PFSK-1 (cell line): ENCODE data around the gene GPR132.

Experiments
- FOXP2 ChIP-seq: optimal IDR thresholded peaks from 2 replicates; pipeline ENCODE3; 2011; ENCODE audit warnings: borderline replicate concordance, control low read depth, inconsistent platforms; ENCODE audit not compliant: insufficient read depth; ENCODE audit errors: extremely low read length, extremely low read depth
- POLR2AphosphoS5 ChIP-seq: IDR thresholded peaks from 2 replicates; pipeline ENCODE4 v1.6.1; 2012; ENCODE audit warnings: low read depth, mild to moderate bottlenecking, control low read depth, low read length, moderate library complexity
- REST ChIP-seq, 2 experiments: IDR thresholded peaks; 2 replicates each; pipeline versions ENCODE4 v1.6.1 to v1.8.0; 2011 to 2012; ENCODE audit warnings: low read depth in 2 of 2, low read length in 2 of 2, control low read depth in 1 of 2, inconsistent platforms in 1 of 2, mild to moderate bottlenecking in 1 of 2, moderate library complexity in 1 of 2; ENCODE audit not compliant: insufficient read depth in 1 of 2
- SIN3A ChIP-seq: IDR thresholded peaks from 2 replicates; pipeline ENCODE4 v1.6.1; 2012; ENCODE audit warnings: mild to moderate bottlenecking, low read length, moderate library complexity, borderline replicate concordance; ENCODE audit not compliant: insufficient read depth
- TAF1 ChIP-seq: IDR thresholded peaks from 2 replicates; pipeline ENCODE4 v1.6.1; 2012; ENCODE audit warnings: low read length, control low read depth, borderline replicate concordance; ENCODE audit not compliant: insufficient read depth

The GPR132 gene

DNA sequence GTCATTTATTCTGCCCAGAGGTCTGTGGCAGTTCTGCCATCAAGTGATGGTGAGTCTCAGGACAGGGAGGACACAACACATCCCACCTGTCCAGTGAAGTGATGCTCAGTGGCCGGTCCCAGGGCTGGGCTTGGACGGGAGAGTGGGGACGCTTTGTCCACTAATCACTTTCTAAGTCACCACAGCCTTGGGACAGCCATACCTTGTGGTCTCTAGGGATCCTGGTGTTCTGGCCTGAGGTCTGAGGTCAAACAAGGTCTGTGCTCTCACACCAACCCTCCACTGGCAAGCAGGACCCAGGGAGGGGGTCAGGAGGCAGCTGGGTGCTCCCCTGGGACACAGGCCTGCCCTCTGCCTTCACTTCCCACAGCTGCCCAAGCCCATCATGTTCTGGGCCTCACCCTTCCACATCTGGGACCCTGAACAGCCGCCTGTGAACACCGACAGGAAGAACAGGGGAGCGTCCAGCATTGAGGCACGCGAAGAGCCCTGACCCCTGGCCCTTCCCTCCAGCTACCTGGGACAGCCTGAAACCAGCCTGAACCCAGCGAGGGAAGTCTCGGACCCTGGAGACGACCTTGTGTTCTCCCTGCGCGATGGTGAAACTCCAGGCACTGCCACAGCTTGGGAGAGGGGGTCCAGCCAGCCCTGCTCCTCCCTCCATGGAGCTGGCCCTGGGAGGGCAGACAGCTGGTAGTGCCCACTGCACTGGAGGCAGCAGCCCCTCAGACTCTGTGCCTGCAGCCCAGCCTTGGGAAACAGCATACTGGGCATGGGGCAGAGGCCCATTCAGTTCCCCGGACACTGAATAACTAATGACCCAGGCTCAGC lies 19.7 kb upstream of the GPR132 start:
- TF ChIP-seq TAF1 (no peak), SIN3A (no peak), FOXP2 (no peak), POLR2AphosphoS5 (no peak), REST (IDR thresholded peaks at IDR 0.05; ENCODE audit: insufficient read depth in 1 of 2, low read depth in 2 of 2, low read length in 2 of 2) (no peak)

DNA sequence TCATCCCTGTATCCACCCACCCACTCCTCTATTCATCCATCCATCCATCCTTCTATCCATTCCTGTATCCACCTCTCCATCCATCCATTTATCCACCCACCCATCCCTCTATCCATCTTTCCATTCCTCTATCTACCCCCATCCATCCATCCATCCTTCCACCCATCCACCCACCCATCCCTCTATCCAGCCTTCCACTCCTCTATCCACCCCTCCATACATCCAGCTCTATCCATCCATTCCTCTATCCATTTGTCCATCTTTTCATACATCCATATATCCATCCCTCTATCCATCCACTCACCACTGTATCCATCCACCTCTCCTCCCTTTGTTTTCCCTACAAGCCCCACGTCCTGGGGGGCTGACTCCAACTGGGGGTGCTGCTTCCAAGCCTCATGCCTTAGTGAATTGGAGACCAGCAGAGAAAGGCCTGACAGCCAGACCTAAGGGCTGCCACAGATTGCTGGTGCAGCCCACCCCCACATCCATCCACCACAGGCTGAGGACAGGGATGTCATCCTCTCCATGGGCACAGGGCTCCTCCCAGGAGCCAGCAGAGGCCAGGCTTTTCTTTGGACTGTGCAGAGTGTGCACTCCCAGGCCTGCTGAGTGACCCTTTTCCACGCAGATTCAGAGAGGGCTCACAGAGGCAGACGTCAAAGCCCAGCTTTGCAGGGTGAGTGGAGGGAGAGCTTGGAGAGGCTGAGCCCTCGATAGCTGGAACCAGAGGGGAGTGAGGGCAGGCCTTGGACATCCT lies 18.9 kb upstream of the GPR132 start:
- TF ChIP-seq POLR2AphosphoS5, result no peak

DNA sequence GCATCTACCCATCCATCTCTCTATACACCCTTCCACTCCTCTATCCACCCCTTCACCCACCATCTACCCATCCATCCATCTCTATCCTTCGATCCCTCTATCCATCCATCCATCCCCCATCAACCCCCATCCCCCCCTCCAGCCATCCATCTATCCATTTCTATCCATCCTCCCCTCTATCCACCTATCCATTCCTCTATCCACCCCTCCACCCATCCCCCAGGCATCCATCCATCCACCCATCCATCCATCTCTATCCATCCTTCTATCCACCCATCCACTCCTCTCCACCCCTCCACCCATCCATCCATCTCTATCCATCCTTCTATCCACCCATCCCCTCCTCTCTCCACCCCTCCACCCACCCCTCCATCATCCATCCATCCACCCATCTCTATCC lies 17.5 kb upstream of the GPR132 start:
- TF ChIP-seq TAF1 (no peak), SIN3A (no peak), POLR2AphosphoS5 (no peak), REST (IDR thresholded peaks at IDR 0.05; ENCODE audit: insufficient read depth in 1 of 2, low read depth in 2 of 2, low read length in 2 of 2) (no peak), FOXP2 (no peak)

DNA sequence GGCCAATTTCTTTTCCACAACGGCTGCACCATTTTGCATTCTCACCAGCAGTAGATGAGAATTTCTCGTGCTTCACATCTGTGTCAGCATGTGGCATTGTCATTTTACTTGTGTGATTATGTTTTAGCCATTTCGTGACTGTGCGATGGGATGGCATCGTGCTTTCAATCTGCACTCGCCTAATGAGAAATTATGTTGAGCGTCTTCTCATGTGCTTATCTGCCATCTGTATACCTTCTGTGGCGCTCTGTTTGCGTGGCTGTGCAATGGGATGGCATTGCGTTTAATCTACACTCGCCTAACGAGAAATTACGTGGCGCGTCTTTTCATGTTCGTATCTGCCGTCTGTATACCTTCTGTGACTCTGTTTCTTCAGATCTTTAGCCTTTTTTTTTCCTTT lies 14.9 kb upstream of the GPR132 start:
- TF ChIP-seq REST (IDR thresholded peaks at IDR 0.05; ENCODE audit: insufficient read depth in 1 of 2, low read depth in 2 of 2, low read length in 2 of 2), result no peak
- no peak for TF ChIP-seq TAF1

DNA sequence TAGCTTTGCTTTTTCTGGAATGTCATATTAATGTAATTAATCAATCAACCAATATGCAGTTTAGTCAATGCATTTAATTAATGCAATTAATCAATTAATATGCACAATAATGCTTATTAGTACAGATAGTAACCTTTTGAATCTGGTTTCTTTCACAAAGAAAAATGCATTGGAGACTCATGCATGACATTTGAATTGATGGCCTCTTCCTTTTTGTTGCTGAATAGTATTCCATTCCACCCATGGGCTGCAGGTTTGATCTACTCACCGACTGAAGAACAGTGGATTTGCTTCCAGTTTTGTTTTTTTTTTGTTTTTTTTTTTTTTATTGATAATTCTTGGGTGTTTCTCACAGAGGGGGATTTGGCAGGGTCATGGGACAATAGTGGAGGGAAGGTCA lies 13.1 kb upstream of the GPR132 start:
- TF ChIP-seq FOXP2, result no peak
- TF ChIP-seq TAF1, result no peak
- no peak for TF ChIP-seq REST (IDR thresholded peaks at IDR 0.05; ENCODE audit: insufficient read depth in 1 of 2, low read depth in 2 of 2, low read length in 2 of 2)
- no peak for TF ChIP-seq SIN3A
- TF ChIP-seq POLR2AphosphoS5, result no peak
